Measurements from ENCODE around the gene ZNF559.

DNA sequence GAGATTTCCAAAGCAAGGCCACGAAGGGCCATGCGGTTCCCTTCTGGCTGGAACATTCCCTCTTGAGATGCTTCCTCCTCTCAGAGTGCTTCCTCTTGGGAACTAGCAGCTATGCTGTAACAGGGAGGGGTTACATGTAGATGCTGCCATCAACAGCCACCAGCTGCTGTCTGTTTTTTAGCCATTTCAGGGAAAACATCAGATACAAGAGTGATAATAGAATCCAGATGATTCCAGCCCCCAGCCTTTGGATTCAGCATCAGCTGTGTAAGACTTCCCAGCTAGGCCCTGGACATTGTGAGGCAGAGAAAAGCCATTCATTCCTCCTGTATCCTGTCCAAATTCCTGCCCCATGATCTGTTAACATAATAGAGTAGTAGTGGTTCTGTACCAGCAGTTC lies 30.7 kb downstream of the ZNF559 start:
- TF ChIP-seq, protein P1, sequence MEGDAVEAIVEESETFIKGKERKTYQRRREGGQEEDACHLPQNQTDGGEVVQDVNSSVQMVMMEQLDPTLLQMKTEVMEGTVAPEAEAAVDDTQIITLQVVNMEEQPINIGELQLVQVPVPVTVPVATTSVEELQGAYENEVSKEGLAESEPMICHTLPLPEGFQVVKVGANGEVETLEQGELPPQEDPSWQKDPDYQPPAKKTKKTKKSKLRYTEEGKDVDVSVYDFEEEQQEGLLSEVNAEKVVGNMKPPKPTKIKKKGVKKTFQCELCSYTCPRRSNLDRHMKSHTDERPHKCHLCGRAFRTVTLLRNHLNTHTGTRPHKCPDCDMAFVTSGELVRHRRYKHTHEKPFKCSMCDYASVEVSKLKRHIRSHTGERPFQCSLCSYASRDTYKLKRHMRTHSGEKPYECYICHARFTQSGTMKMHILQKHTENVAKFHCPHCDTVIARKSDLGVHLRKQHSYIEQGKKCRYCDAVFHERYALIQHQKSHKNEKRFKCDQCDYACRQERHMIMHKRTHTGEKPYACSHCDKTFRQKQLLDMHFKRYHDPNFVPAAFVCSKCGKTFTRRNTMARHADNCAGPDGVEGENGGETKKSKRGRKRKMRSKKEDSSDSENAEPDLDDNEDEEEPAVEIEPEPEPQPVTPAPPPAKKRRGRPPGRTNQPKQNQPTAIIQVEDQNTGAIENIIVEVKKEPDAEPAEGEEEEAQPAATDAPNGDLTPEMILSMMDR (IDR thresholded peaks at IDR 0.05), result no peak
- TF ChIP-seq POLR2A (IDR thresholded peaks at IDR 0.05), result no peak
